NCI-H1930 (cell line): Measurements from ENCODE around the gene SGSM1.

Experiments
- DNase-seq, 2 experiments: peaks; one replicate each; lab custom pipeline; 2025; lab: John Stamatoyannopoulos, UW

SGSM1 gene

GRCh38 chr22:24805790-24806662 is at the start of gene SGSM1:
TSS of gene SGSM1 (plus strand) at chr22:24806211. CDS start at chr22:24806326, 115 bp downstream.
- peak; percentile 73 to 82 for DNase-seq

DNA sequence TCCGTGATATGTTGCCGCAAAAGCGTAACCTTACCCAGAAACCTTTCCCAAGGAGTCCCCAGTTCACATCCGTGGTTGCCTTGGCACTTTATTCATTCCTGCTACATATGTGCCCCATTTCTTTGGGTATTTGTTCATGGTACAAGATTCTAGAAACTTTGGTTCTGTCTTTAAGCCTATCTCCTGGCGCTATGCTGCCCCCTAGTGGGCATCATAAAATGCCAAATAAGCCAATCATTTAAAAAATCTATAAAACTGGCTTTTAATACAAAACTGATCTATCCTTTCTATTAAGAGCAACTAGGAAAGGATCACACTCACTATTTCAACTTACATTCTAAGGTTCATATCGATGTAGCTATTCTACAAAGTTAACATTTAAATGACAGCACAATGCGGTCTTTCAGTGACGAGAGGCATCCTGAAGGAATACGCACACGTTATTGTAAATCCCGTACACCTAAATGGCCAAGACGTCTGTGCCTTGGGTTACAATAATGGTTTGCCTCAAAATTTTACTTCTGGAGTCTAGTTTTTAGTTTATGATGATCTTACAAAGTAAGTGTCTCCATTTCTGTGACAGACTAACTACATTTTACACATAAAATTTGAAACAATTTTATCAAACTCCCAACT is 47.7 kb upstream of the SGSM1 start:
- DNase-seq, result peak; percentile 13 to 32

DNA sequence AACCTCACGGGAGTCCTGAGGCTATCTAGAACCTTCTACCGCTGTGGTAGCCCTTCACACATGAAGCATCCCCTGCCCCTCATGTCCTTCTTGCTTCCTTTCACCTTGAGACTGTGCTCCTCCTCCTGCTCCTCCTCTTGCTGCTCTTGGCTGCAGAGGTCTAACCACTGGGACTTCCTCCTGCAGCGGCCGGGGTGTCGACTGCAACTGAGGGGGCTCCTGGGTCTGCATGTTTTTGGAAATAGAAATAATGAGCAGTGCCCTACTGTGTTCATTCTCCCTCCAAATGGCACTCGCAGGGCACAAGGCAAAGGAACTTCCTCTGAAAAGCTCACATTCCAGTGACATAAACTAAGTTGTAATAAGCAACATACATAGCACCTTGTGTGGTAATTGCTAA is 46.2 kb upstream of the SGSM1 start:
- no peak for DNase-seq

DNA sequence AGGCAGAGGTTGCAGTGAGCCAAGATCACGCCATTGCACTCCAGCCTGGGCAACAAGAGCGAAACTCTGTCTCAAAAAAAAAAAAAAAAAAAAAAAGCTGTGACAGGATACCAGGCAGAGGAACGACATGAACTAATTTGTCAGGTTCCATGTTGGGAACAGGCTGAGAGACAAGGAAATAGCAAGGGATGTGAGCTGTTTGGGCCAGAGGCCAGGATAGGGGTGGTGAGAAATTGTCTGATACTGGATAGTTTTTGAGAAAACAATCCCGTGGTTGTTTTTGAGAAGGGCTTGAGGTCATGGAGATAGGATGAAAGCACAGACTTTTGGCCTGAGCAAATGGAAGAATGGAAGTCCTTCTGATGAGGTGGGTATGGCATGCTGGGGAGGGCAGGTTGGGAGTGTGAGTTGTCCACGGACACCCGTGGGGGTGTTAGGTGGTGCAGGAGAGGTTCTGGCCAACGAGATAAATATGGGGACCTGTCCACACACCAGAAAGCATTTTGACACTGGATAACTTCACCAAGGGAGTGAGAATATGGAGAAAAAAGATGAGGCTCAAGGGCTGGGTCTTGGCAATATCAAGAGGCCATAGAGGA is 45.2 kb upstream of the SGSM1 start:
- no peak for DNase-seq

DNA sequence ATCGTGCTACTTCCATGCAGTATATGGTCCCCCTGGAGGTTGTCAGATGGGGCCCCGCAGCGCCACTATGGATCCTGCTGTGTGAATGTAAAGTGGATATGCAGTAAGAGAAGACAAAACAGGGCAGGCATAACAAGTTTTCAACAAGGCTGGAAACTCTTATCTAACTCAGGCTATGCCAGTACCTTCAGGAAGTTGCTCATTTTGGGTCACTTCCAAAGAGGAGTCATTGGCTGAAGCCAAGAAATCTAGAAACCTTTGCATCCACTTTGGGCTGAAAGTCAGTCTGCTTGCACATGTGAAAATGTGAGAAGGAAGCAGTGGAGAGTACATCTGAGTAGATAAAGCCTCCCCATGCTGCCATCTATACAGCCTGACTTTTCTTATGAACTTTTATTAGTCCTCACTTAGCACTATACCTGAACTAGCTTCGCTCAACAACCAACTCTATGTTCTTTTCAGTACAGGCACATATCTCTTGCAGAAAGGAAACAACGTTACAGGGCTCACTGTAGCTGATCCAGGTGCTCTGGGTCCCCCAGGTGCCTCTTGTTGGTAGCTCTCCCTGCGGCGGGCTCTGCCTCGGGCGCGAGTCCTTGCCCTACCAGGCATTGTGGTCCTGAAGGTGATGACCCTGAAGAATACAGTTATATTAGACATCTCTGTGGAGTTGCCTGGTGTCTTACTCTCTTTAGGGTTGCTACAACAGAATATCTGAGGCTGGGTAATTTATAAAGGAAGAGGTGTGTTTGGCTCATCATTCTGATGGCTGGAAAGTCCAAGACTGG is 43.9 kb upstream of the SGSM1 start:
- DNase-seq, result no peak

GRCh38 chr22:24763872-24764485 is 42.0 kb upstream of the SGSM1 start:
- no peak for DNase-seq

GRCh38 chr22:24765166-24765565 is 40.8 kb upstream of the SGSM1 start:
- no peak for DNase-seq

DNA sequence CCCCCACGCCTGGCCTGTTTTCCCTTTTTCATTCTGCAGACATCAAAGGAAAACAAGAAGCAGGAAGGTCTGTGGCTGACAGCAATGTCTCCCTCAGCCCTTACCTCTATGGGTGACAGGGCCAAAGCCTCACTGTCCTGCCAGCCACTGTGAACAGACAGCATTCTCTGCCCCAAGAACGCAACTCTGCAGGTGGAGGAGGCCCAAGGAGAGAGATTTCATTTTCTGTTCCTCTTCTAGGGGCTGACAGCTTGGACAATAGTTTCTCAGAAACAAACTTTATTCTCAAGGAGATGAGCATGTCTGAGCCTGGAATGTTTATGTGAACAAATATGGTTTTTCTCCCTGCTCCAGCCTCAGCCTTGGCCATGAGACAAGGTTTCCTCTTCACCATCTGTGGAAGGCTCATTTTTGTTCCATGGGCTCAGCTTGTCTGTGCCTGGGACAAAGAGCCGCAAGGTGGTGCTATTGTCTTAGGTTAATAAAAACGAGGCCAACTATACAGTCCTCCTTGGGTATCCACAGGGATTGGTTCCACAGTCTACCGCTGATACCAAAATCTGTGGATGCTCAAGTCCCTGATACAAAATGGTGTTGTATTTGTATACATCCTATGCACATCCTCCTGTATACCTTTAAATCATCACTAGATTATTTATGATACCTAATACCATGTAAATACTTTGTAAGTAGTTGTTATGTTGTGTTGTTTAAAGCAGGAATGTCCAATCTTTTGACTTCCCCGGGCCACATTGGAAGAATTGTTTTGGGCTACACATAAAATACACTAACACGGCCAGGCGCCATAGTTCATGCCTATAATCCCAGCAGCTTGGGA is 37.3 kb upstream of the SGSM1 start:
- peak; percentile 43 to 68 for DNase-seq

GRCh38 chr22:24772493-24773220 is 33.4 kb upstream of the SGSM1 start:
- DNase-seq, result peak in 1 of 2 experiments; percentile 16

- no peak for DNase-seq
These were observed 30.1 kb upstream of the SGSM1 start for GRCh38 chr22:24775769-24776492.

GRCh38 chr22:24776525-24776924 is 29.5 kb upstream of the SGSM1 start:
- DNase-seq, result no peak

DNA sequence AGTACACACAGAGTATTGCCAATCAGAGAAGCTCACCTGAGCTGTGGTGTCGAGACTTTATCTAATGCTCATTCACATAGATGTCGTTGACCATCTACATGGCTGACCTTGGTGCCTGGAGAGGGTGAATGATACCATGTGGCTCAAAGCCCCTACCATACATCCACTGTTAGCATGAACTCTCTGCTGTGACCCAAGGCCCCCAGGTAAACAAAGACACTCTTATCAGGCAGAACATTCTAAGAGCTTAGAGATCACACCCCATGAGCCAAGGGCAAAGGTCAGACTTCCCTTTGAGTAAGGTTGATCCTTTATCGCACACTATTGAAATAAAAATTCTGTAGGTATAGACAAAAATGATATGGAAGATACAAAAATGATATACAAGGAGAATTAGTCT is 16.5 kb upstream of the SGSM1 start:
- DNase-seq, result no peak

GRCh38 chr22:24791362-24791761 is 14.6 kb upstream of the SGSM1 start:
- DNase-seq, result no peak

DNA sequence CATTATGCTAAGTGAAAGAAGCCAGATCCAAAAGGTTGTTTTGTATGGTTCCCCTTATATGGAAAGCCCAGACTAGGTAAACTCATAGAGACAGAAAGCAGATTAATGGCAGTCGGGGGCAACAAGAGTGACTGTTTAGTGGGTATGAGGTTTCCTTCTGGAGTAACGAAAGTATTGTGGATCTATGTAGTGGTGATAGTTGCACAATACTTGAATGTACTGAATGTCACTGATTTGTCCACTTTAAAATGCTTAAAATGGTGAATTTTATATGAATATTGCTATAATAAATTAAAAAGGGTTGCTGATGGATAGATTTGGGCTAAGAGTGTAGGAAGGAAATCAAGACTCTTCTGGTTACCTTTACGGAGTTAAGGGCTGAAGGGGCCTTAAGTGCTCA is 10.0 kb upstream of the SGSM1 start:
- no peak for DNase-seq

GRCh38 chr22:24796860-24797259 is 9.2 kb upstream of the SGSM1 start:
- DNase-seq, result no peak

GRCh38 chr22:24801901-24802465 is 4.0 kb upstream of the SGSM1 start:
- no peak for DNase-seq

DNA sequence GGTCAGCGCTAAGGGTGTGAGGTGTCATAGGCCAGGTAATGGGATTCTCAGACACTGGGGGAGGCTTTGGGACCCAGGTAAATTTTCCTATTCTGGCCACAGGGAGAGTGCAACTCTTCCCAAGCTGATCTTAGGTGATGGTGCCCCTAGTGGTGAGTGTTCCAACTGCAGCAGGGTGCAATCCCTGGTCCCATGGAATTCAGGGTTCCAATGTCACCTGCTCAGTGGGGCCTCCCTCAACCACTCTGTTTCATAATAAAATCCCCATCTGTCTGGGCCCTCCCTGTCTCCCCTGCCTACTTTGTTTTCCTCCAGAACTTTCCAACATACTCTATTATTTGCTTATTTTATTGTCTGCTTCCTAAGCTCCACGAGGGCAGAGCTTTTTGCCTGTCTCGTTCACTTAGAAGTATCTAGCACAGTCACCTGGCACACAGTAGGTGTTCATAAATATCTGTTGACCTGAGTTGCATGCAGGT is 2.9 kb upstream of the SGSM1 start:
- no peak for DNase-seq

GRCh38 chr22:24806663-24807001 is 621 bp downstream of the SGSM1 start:
- no peak for DNase-seq

- no peak for DNase-seq
These were observed 1.4 kb downstream of the SGSM1 start for GRCh38 chr22:24807284-24807950.
